Adrenal gland (tissue), 5 donors: ENCODE measurements around the gene FGD5.

Experiments used
- CTCF ChIP-seq, 6 experiments: fragments of 450-650 bp in 4 of 6; fragments of 200-600 bp in 2 of 6; sonication (generic) in 1 of 6; IDR thresholded peaks; 1 replicate in 5 of 6; 2 replicates in 1 of 6; pipeline versions ENCODE4 v1.5.1 to v1.8.0; 2016 to 2021; ENCODE audit warnings: antibody characterized with exemption in 6 of 6, mild to moderate bottlenecking in 2 of 6, moderate library complexity in 1 of 6
- POLR2A ChIP-seq, 2 donors: fragments of 450-650 bp; IDR thresholded peaks; one replicate each; pipeline ENCODE4 v1.6.1; 2017; ENCODE audit warnings: antibody characterized with exemption in 2 of 2, mild to moderate bottlenecking in 2 of 2, moderate library complexity in 1 of 2
- donor health status: DM: no; HTN: no; CAD: no.

- no peak for TF ChIP-seq CTCF (IDR thresholded peaks at IDR 0.05)
- no peak for TF ChIP-seq POLR2A (IDR thresholded peaks at IDR 0.05)
Observed at GRCh38 chr3:14814411-14814871, 4.3 kb upstream of the FGD5 start.
